H1 (cell line): ENCODE results near the gene SERPINB8. TPM values are rescaled to one million over a fixed set of nuclear protein-coding genes. Genes with fewer than 3 reads are reported as not detected.

ENCODE experiments used
- CBX5 ChIP-seq: fragments of 300-800, 300-1000 bp; sonication (generic); IDR thresholded peaks from 2 replicates; pipeline ENCODE4 v1.7.1; 2016; ENCODE audit warnings: antibody characterized with exemption, low read length, low read depth
- CBX8 ChIP-seq: fragments of 300-800, 300-1000 bp; sonication (generic); IDR thresholded peaks from 2 replicates; pipeline ENCODE4 v1.7.1; 2016; ENCODE audit warnings: low read depth, low read length, borderline replicate concordance
- CEBPB ChIP-seq: IDR thresholded peaks from 2 replicates; pipeline ENCODE4 v1.6.1; 2012; ENCODE audit warnings: low read depth, low read length
- CREB1 ChIP-seq: IDR thresholded peaks from 2 replicates; pipeline ENCODE4 v1.6.1; 2012; ENCODE audit warnings: inconsistent platforms
- EP300 ChIP-seq, 2 experiments: IDR thresholded peaks; 1 replicate in 1 of 2; 2 replicates in 1 of 2; pipeline ENCODE4 v1.6.1; 2011 to 2012; ENCODE audit warnings: low read depth in 2 of 2, low read length in 2 of 2, mild to moderate bottlenecking in 2 of 2, borderline replicate concordance in 1 of 2, inconsistent platforms in 1 of 2, moderate library complexity in 1 of 2
- GABPA ChIP-seq: IDR thresholded peaks from 2 replicates; pipeline ENCODE4 v1.6.1; 2011; ENCODE audit warnings: mild to moderate bottlenecking, low read length, moderate library complexity, borderline replicate concordance; ENCODE audit not compliant: insufficient read depth
- HDAC2 ChIP-seq, 2 experiments: fragments of 300-600 bp in 1 of 2; sonication (generic) in 1 of 2; IDR thresholded peaks; 2 replicates each; pipeline ENCODE4 v1.6.1; 2011 to 2012; ENCODE audit warnings: low read depth in 2 of 2, low read length in 2 of 2, mild to moderate bottlenecking in 2 of 2, moderate library complexity in 2 of 2, borderline replicate concordance in 1 of 2, inconsistent platforms in 1 of 2
- HDAC6 ChIP-seq: IDR thresholded peaks from one replicate; pipeline ENCODE4 v1.7.1; 2012; ENCODE audit warnings: low read depth, mild to moderate bottlenecking, inconsistent platforms, low read length, moderate library complexity
- KDM4A ChIP-seq: IDR thresholded peaks from one replicate; pipeline ENCODE4 v1.7.1; 2012; ENCODE audit warnings: low read depth, mild to moderate bottlenecking, moderate library complexity, low read length, inconsistent platforms; ENCODE audit not compliant: severe bottlenecking
- RAD21 ChIP-seq, 2 experiments: IDR thresholded peaks in 1 of 2; conservative IDR thresholded peaks in 1 of 2; 2 replicates each; pipeline ENCODE4 v1.6.1; 2011; ENCODE audit warnings: low read depth in 2 of 2, low read length in 2 of 2, improper control_type of control experiment in 1 of 2, inconsistent platforms in 1 of 2, mild to moderate bottlenecking in 1 of 2, moderate library complexity in 1 of 2
- RFX5 ChIP-seq: IDR thresholded peaks from 2 replicates; pipeline ENCODE4 v1.6.1; 2011; ENCODE audit warnings: low read depth, low read length, improper control_type of control experiment, borderline replicate concordance
- SP2 ChIP-seq: IDR thresholded peaks from 2 replicates; pipeline ENCODE4 v1.6.1; 2012; ENCODE audit warnings: mild to moderate bottlenecking, low read length, inconsistent platforms
- SRF ChIP-seq: IDR thresholded peaks from 2 replicates; pipeline ENCODE4 v1.6.1; 2011; ENCODE audit warnings: mild to moderate bottlenecking, low read depth, low read length, moderate library complexity
- TAF1 ChIP-seq: IDR thresholded peaks from 2 replicates; pipeline ENCODE4 v1.6.1; 2011; ENCODE audit warnings: mild to moderate bottlenecking, low read depth, low read length
- TEAD4 ChIP-seq: IDR thresholded peaks from 2 replicates; pipeline ENCODE4 v1.6.1; 2012; ENCODE audit warnings: low read depth, low read length, inconsistent platforms, mixed read lengths
- USF2 ChIP-seq: IDR thresholded peaks from 2 replicates; pipeline ENCODE4 v1.6.1; 2011; ENCODE audit warnings: low read length, improper control_type of control experiment
- polyA plus RNA-seq, 7 experiments: library from polyadenylated mRNA; depleted of rRNA in 3 of 7; stranded (reverse) in 5 of 7; unstranded in 2 of 7; fragments of >200 nt in 5 of 7; fragments of 200-250 nt in 2 of 7; gene quantifications; 1 replicate in 5 of 7; 2 replicates in 1 of 7; 4 replicates in 1 of 7; pipeline versions ENCODE4 v1.2.1 to v1.2.3, GENCODE V29; 2011 to 2013; ENCODE audit warnings: missing spikeins in 2 of 7, mixed read lengths in 2 of 7
- total RNA-seq: library from RNA; stranded (reverse); fragmentation: NEBNext Ultra II Directional; extraction: Animal tissue kit (Norgen Biotek cat#: 25700); gene quantifications from 2 replicates; pipeline ENCODE4 v1.2.1, GENCODE V29; 2021

The SERPINB8 gene
- total and polyA plus RNA-seq, 2 of the 8 experiments (the other 6 are each of a cell fraction or from before 2014, with no cell fraction given) = 0.42 to 1.2 TPM

- TF ChIP-seq CBX5 = no peak
- no peak for TF ChIP-seq SP2
- no peak for TF ChIP-seq CREB1
- no peak for TF ChIP-seq CEBPB
- no peak for TF ChIP-seq SRF
- TF ChIP-seq EP300 (IDR thresholded peaks at IDR 0.05; ENCODE audit: borderline replicate concordance in 1 of 2, low read depth in 2 of 2, low read length in 2 of 2) = no peak
- no peak for TF ChIP-seq USF2
- TF ChIP-seq TEAD4 = peak; percentile 92
- no peak for TF ChIP-seq HDAC6
- no peak for TF ChIP-seq HDAC2 (IDR thresholded peaks at IDR 0.05; ENCODE audit: borderline replicate concordance in 1 of 2, low read depth in 2 of 2, low read length in 2 of 2)
- no peak for TF ChIP-seq TAF1
- peak; percentile 80 to 81 for TF ChIP-seq RAD21 (IDR thresholded peaks at IDR 0.05 in 1 of 2, conservative IDR thresholded peaks at IDR 0.05 in 1 of 2; ENCODE audit: low read depth in 2 of 2, low read length in 2 of 2)
- TF ChIP-seq CBX8 = no peak
- TF ChIP-seq GABPA = no peak
- TF ChIP-seq KDM4A = no peak
- TF ChIP-seq RFX5 = no peak
Measured at GRCh38 chr18:63979409-63979920, 9.6 kb downstream of the SERPINB8 start (continued).
